Type B pancreatic cell (in vitro differentiated cells): ENCODE results near the gene SPECC1L. TPM values are rescaled to one million over a fixed set of nuclear protein-coding genes. Genes with fewer than 3 reads are reported as not detected.

Source experiments
- DNase-seq: peaks from one replicate; pipeline ENCODE4 v3.0.0; 2021; ENCODE audit warnings: mixed read lengths; ENCODE audit not compliant: unreplicated experiment; ENCODE audit errors: extremely low spot score
- H3K27ac Mint-ChIP-seq: 2 replicates; pipeline ENCODE4 v1.8.0; 2021; ENCODE audit warnings: mild to moderate bottlenecking, mixed read lengths
- H3K27me3 Mint-ChIP-seq: 2 replicates; pipeline ENCODE4 v1.8.0; 2021; ENCODE audit warnings: mixed read lengths
- H3K36me3 Mint-ChIP-seq: 2 replicates; pipeline ENCODE4 v1.8.0; 2021; ENCODE audit warnings: mixed read lengths
- H3K4me1 Mint-ChIP-seq: one replicate; pipeline ENCODE4 v1.8.0; 2021; ENCODE audit warnings: mixed read lengths; ENCODE audit not compliant: unreplicated experiment
- H3K4me3 Mint-ChIP-seq: 2 replicates; pipeline ENCODE4 v1.8.0; 2021; ENCODE audit warnings: mild to moderate bottlenecking, mixed read lengths
- H3K9me3 Mint-ChIP-seq: 2 replicates; pipeline ENCODE4 v1.8.0; 2021; ENCODE audit warnings: mixed read lengths
- CTCF ChIP-seq: fragments of 200-600 bp; sonication (generic); conservative IDR thresholded peaks from 2 replicates; pipeline ENCODE4 v1.5.0; 2021; ENCODE audit warnings: antibody characterized with exemption, mild to moderate bottlenecking
- total RNA-seq: library from RNA; stranded (reverse); gene quantifications from 2 replicates; pipeline ENCODE4 v1.2.1, GENCODE V29; 2021; ENCODE audit warnings: low replicate concordance

SPECC1L gene
- total RNA-seq, 1 donor from 2014 or later, result 89.0 TPM

- DNase-seq, result no peak
Measured at GRCh38 chr22:24417200-24417599, 146.6 kb downstream of the SPECC1L start.

GRCh38 chr22:24417901-24418641 lies 147.4 kb downstream of the SPECC1L start:
- TF ChIP-seq CTCF, result no peak
- no peak for DNase-seq
- H3K36me3 Mint-ChIP-seq, result no peaks in the 10 kb centered on the region
- H3K4me3 Mint-ChIP-seq, result no peak overlapping the region
- H3K4me1 Mint-ChIP-seq, result peaks cover 8% of the 10 kb centered on the region
- H3K9me3 Mint-ChIP-seq, result no peaks in the 10 kb centered on the region
- H3K27me3 Mint-ChIP-seq, result peaks cover 6% of the 10 kb centered on the region
- no peak overlapping the region for H3K27ac Mint-ChIP-seq

More at GRCh38 chr22:24417200-24417599, 146.6 kb downstream of the SPECC1L start:
- Mint-ChIP-seq H3K4me1 (peaks cover 5% of the 10 kb centered on the region), H3K4me3 (no peak overlapping the region), H3K36me3 (no peaks in the 10 kb centered on the region), H3K27me3 (peaks cover under 1% of the 10 kb centered on the region), H3K9me3 (no peaks in the 10 kb centered on the region), H3K27ac (no peak overlapping the region)
- no peak for TF ChIP-seq CTCF

- Mint-ChIP-seq H3K9me3 (no peaks in the 10 kb centered on the region), H3K36me3 (no peaks in the 10 kb centered on the region), H3K27ac (no peak overlapping the region), H3K27me3 (peaks cover 6% of the 10 kb centered on the region), H3K4me3 (no peak overlapping the region), H3K4me1 (peaks cover 5% of the 10 kb centered on the region)
- no peak for DNase-seq
- TF ChIP-seq CTCF, result no peak
Measured at GRCh38 chr22:24418786-24419474, 148.3 kb downstream of the SPECC1L start.

DNA sequence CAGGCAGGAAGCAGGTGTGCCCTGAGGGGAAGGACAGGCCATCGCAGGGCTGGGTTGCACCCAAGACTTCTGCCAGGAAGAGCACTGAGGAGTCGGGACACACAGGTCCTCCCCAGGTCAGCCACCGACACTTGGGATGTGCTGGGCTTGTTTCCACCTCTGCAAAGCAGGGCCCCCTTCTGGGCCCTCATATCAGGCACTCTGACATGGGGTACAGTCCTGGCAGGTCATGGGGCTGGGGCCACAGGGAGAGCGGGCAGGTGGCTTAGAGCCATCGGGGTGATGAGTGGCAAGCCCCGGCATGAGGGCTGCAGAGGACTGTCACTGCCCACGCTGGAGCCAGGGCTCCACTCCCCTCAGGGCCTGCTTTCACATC lies 148.8 kb downstream of the SPECC1L start:
- DNase-seq, result no peak
- H3K4me3 Mint-ChIP-seq, result no peak overlapping the region
- peak overlapping the region; percentile 55 for H3K27ac Mint-ChIP-seq

More for the DNA sequence above, 148.8 kb downstream of the SPECC1L start:
- Mint-ChIP-seq H3K9me3 (no peaks in the 10 kb centered on the region), H3K36me3 (no peaks in the 10 kb centered on the region), H3K4me1 (peaks cover 3% of the 10 kb centered on the region), H3K27me3 (peaks cover 7% of the 10 kb centered on the region)
- TF ChIP-seq CTCF, result no peak
